IgD-negative memory B cell (primary cell): ENCODE data around the gene PHF21B. TPM values are rescaled to one million over a fixed set of nuclear protein-coding genes. Genes with fewer than 3 reads are reported as not detected.
A peak's percentile ranks its signal among the peaks of the same experiment; 100 is the strongest.

ENCODE experiments used
- H3K27ac Mint-ChIP-seq, 3 donors: one replicate each; pipeline ENCODE4 v1.8.0; 2020 to 2022; ENCODE audit warnings: mild to moderate bottlenecking in 3 of 3, mixed read lengths in 3 of 3, moderate library complexity in 1 of 3
- H3K27me3 Mint-ChIP-seq: one replicate; pipeline ENCODE4 v1.8.0; 2021; ENCODE audit warnings: mixed read lengths
- H3K36me3 Mint-ChIP-seq: one replicate; pipeline ENCODE4 v1.8.0; 2020; ENCODE audit warnings: mild to moderate bottlenecking, mixed read lengths
- H3K4me1 Mint-ChIP-seq, 3 donors: one replicate each; pipeline ENCODE4 v1.8.0; 2020 to 2022; ENCODE audit warnings: mixed read lengths in 3 of 3, mild to moderate bottlenecking in 1 of 3
- H3K4me3 Mint-ChIP-seq, 4 donors: one replicate each; pipeline ENCODE4 v1.8.0; 2020 to 2022; ENCODE audit warnings: mild to moderate bottlenecking in 4 of 4, mixed read lengths in 4 of 4, moderate library complexity in 3 of 4
- H3K9me3 Mint-ChIP-seq, 3 donors: one replicate each; pipeline ENCODE4 v1.8.0; 2020 to 2021; ENCODE audit warnings: mixed read lengths in 3 of 3, mild to moderate bottlenecking in 1 of 3
- polyA plus RNA-seq: library from polyadenylated mRNA; unstranded; fragments of 300-500 nt; fragmentation: Illumina TruSeq; gene quantifications from one replicate; pipeline ENCODE4 v1.2.3, GENCODE V29; 2021

PHF21B gene
- polyA plus RNA-seq, 1 donor from 2014 or later = not detected

DNA sequence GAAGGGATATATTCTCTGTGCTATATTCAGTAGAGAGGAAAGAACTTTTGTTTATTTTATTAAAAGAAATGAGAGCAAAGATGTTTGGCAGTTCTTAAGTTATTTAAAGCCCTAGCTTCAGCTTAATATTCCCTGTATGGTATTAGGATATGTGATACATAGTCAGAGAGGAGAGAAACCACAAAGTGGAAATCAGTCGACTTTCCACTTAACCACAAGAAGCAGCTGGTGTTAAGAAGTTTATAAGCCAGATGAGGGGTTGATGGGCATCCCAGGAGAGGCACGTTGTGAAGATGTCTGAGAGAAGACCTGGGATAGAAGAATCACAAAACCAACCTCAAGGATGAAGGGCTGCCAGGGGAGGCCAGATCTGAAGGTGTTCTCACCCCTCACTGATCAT is 23.3 kb upstream of the PHF21B start:
- H3K9me3 Mint-ChIP-seq = no peaks in the 10 kb centered on the region
- H3K27ac Mint-ChIP-seq = no peak overlapping the region
- peaks cover 3% of the 10 kb centered on the region for H3K27me3 Mint-ChIP-seq
- no peak overlapping the region for H3K4me3 Mint-ChIP-seq
- H3K4me1 Mint-ChIP-seq = no peaks in the 10 kb centered on the region
- H3K36me3 Mint-ChIP-seq = peaks cover 1% of the 10 kb centered on the region

DNA sequence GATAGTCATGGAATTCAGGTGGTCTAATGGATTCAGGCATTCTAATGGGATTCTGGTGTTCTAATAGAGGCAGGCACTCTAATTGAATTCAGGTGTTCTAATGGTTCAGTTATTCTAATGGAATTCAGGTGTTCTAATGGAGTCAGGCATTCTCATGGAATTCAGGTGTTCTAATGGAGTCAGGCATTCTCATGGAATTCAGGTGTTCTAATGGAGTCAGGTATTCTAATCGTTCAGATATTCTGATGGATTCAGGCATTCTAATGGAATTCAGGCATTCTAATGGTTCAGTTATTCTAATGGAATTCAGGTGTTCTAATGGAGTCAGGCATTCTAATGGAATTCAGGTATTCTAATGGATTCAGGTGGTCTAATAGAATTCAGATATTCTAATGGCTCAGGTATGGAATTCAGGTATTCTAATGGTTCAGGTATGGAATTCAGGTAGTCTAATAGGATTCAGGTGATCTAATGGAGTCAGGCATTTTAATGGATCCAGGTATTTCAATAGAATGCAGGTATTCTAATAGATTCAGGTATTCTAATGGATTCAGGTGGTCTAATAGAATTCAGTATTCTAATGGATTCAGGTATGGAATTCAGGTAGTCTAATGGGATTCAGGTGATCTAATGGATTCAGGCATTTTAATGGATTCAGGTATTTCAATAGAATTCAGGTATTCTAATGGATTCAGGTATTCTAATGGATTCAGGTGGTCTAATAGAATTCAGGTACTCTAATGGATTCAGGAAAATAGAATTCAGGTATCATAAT is 22.0 kb upstream of the PHF21B start:
- Mint-ChIP-seq H3K9me3 (no peaks in the 10 kb centered on the region), H3K4me1 (no peaks in the 10 kb centered on the region), H3K4me3 (no peak overlapping the region), H3K27ac (no peak overlapping the region), H3K36me3 (peaks cover 1% of the 10 kb centered on the region), H3K27me3 (peaks cover 3% of the 10 kb centered on the region)

DNA sequence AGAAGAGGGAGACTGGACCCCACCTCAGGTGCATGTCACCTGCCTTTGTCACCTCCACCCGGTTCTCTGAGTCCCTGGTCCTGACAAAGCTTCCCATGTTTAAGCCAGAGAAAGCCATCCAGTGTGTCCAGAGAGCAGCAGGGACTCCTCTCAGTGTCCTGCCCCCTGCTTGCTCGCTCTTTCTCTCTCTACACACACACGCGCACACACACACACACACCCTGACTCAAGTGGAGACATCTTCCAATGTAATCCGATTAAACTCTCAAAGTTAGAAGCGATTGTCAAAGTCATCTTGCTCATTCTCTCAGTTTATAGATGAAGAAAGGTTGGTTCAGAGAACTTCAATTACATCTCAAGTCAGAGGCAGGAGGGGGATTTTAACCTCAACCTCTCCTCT is 19.7 kb upstream of the PHF21B start:
- H3K9me3 Mint-ChIP-seq = no peaks in the 10 kb centered on the region
- no peak overlapping the region for H3K4me3 Mint-ChIP-seq
- no peaks in the 10 kb centered on the region for H3K27me3 Mint-ChIP-seq
- H3K36me3 Mint-ChIP-seq = peaks cover 1% of the 10 kb centered on the region
- H3K4me1 Mint-ChIP-seq = no peaks in the 10 kb centered on the region
- H3K27ac Mint-ChIP-seq = peak overlapping the region in 1 of 3 donors; percentile 21

DNA sequence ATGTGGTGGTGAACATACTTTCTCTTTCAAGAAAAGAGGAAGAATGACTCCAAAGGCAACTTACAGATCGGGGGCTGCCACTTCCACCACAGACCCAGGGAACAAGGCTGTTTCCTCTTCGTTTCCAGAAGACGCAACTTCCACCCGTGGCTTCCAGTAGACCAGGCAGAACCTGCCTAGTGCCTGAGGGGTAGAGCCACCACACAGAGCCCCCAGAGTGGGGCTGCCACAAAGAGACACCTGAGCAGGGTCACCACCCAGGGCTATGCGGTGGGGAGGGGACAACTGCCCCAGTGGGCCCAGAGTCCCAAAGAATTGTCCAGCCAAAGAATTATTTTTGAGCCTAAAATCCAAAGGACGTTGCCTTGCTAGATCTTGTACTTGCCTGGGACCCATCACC is 16.7 kb upstream of the PHF21B start:
- no peaks in the 10 kb centered on the region for H3K9me3 Mint-ChIP-seq
- no peak overlapping the region for H3K27ac Mint-ChIP-seq
- H3K36me3 Mint-ChIP-seq = peaks cover 1% of the 10 kb centered on the region
- H3K27me3 Mint-ChIP-seq = peaks cover 12% of the 10 kb centered on the region
- H3K4me3 Mint-ChIP-seq = no peak overlapping the region
- H3K4me1 Mint-ChIP-seq = no peaks in the 10 kb centered on the region

DNA sequence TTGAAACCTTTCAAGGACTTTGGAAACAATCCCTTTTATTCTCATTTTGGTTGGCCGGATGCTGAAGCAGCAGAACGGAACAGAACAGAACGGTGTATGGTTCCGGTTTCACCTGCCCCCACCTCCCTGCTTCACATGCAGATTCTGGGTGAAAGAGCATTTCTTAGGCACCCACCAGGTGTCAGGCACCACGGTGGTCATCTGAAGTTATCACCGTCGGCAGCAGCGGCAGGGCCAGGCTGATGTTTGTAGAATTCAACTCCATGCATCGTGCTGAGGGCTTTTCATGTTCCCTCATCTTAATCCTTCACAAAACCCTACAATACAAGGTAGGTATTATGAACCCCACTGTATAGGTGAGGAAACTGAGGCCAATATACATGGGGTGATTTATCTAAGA is 13.6 kb upstream of the PHF21B start:
- peaks cover 12% of the 10 kb centered on the region for H3K27me3 Mint-ChIP-seq
- H3K27ac Mint-ChIP-seq = peak overlapping the region in 1 of 3 donors; percentile 72
- no peaks in the 10 kb centered on the region for H3K4me1 Mint-ChIP-seq
- no peaks in the 10 kb centered on the region for H3K36me3 Mint-ChIP-seq
- H3K4me3 Mint-ChIP-seq = peak overlapping the region in 1 of 4 donors; percentile 23
- H3K9me3 Mint-ChIP-seq = no peaks in the 10 kb centered on the region

DNA sequence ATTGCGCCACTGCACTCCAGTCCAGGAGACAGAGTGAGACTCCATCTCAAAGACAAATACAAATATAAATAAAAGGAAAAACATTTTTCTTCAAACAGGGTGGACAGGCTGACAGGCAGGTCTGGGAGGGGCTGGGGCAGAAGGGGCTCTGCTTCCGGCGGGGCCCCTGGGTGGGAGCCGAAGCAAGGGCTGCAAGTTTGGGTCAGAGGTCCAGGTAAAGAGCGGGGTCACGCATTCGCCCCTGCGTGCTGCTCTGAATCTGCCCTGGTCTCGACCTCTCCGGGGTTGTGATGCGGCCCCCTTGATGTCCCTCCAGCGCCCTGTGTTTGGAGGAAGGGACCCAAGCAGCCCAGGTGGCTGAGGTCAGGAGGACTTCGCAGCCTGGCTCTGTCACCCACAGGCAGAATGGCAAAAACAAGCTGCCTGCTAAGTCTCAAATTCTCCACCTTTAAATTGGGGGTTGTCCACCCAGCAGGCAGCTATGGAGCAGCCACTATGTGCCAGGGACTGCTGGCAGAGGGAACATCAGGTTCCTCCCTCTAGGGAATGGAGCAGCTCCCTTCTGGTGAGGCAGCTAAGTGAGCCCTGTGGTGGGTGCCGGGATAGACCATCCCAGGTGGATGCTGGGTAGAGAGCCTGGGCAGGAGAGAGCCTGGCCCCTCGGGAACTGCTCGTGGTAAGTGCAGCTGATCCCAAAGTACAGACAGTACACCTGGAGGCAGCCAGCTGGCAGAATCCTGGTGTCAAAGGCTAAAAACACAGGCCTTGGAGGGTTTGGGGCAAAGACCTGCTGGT is 10.3 kb upstream of the PHF21B start:
- no peaks in the 10 kb centered on the region for H3K9me3 Mint-ChIP-seq
- H3K27me3 Mint-ChIP-seq = peaks cover 17% of the 10 kb centered on the region
- no peak overlapping the region for H3K27ac Mint-ChIP-seq

DNA sequence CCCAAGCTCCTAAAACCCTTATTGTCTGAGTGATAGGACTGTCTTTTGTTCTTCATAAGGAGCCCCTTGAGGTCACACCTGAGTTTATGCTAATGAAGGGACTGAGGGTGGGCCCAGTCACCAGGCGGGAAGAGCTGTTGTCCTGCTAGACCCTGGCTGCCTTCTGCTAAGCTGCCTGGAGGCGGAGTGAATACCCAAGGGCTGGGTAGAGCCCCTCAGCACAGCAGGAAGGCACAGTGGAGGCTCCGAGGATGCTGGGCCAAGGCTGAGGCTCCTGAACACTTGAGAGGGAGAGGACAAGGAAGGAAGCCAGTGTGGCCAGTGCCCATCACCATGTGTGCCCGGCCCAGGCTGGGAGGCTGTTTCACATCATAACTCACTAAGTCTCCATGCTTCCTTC is 4.8 kb upstream of the PHF21B start:
- H3K27ac Mint-ChIP-seq = no peak overlapping the region
- H3K4me1 Mint-ChIP-seq = peaks cover 6% of the 10 kb centered on the region in 3 donors
- no peaks in the 10 kb centered on the region for H3K9me3 Mint-ChIP-seq
- peaks cover 35% of the 10 kb centered on the region for H3K27me3 Mint-ChIP-seq
- H3K4me3 Mint-ChIP-seq = no peak overlapping the region
- H3K36me3 Mint-ChIP-seq = no peaks in the 10 kb centered on the region

More for the DNA sequence above, 10.3 kb upstream of the PHF21B start:
- Mint-ChIP-seq H3K4me1 (no peaks in the 10 kb centered on the region), H3K36me3 (no peaks in the 10 kb centered on the region), H3K4me3 (no peak overlapping the region)

DNA sequence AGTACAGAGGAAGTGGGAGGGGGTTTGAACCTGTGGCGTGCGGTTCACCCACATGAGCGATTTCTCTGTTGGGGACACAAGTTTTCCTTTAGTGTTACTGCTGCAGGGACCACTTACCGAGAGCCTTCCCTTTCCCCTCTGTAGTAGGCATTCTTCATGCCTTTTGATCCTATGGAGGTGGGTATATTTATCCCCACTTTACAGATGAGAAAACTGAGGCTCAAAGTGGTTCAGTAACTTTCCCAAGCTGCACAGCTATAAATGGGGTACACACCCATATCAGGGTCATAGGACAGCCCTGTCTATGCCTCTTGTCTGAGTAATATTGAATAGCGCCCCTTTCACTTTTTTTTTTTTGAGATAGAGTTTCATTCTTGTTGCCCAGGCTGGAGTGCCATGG is 3.3 kb upstream of the PHF21B start:
- H3K4me1 Mint-ChIP-seq = peaks cover 6% of the 10 kb centered on the region in 3 donors
- peaks cover 34% of the 10 kb centered on the region for H3K27me3 Mint-ChIP-seq
- H3K9me3 Mint-ChIP-seq = no peaks in the 10 kb centered on the region
- H3K27ac Mint-ChIP-seq = no peak overlapping the region
- no peaks in the 10 kb centered on the region for H3K36me3 Mint-ChIP-seq
- no peak overlapping the region for H3K4me3 Mint-ChIP-seq

DNA sequence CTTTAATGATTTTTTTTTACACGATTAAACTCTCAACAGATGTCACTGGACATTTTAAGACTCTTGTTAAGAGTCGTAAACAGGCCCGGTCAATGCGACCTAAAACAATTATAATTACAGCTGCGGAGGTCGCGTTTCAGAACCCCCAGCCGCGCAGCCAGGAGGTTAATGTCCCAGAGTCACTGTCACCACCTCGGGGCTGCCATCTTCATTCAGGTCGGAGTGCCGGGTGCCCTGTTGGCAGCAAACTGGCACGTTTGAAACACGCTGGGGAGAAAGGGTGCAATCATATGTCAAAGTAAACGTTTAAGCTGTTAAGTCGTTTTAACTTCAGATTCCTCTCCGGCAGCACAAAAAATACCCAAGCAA is 711 bp upstream of the PHF21B start:
- no peaks in the 10 kb centered on the region for H3K36me3 Mint-ChIP-seq
- no peaks in the 10 kb centered on the region for H3K9me3 Mint-ChIP-seq
- H3K4me1 Mint-ChIP-seq = peaks cover 6 to 12% (median 10%) of the 10 kb centered on the region in 3 donors
- H3K27ac Mint-ChIP-seq = no peak overlapping the region
- H3K27me3 Mint-ChIP-seq = peaks cover 43% of the 10 kb centered on the region
- peak overlapping the region; percentile 53 to 97 (median 80) for H3K4me3 Mint-ChIP-seq

DNA sequence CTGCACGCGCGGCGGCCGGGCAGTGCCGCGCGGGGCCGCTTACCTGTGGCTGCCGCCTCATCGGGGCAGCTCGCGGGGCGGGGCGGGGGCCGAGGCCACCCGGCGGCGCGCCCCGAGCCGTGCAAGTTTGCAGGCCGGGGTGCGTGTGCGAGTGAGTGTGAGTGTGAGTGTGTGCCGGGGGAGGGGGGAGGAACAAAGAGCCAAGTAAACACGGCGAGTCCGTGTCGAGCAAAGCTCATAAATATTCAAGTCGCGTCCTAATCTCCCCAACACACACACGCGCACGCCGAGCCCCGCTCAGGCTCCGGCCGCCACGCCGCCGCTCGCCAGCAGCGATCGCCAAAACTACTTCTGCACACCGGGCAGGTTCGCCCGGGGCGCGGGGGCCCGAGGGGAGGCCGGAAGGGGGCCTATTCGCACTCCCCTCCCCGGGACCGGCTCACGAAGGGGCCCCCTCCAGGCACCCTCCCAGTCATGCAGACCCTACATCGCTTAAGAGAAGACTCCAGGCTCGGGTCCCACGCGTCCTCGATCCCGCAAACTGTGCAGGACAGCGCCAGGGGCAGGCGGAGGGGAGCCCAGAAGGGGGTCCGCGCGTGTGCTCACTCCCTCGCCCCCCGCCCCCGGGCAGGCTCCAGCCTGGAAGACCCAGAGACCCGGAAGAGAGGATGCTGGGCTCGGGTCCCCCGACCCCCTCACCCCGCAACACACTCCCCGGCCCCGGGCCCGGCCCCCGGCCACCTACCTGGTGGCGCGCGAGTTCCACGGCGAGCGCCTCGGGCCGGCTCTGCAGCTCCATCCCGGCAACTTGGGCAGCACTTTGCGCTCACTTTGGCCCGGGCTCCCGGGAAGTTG is 827 bp downstream of the PHF21B start:
- Mint-ChIP-seq H3K4me3 (peak overlapping the region in 2 of 4 donors; percentile 21 to 32), H3K4me1 (peaks cover 6 to 12% (median 10%) of the 10 kb centered on the region in 3 donors), H3K27me3 (peaks cover 48% of the 10 kb centered on the region), H3K27ac (no peak overlapping the region), H3K36me3 (no peaks in the 10 kb centered on the region), H3K9me3 (no peaks in the 10 kb centered on the region)

DNA sequence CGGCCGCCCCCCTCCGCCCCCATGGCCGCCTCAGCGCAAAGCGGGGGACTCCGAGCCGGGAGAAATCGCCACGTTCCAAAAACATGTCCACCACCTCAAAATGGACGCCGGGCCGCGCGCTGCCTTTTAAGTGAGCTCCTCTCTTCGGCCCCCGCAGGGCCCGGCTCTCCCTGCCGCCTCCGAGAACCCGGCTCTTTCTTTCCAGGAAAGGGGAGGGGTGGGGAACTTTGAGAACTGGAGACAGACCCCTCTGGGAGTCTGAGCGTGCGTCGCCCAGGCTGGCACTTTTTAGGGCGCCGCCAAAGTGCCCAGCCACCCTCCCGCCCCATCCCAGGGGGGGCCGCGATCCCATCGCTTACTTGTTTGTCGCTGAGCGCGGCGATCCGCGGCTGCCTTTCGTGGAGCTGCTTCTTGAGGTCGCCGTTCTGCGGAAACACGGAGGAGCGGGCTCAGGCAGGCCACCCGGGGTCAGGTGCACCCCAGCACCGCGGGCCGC is 1.6 kb downstream of the PHF21B start:
- Mint-ChIP-seq H3K4me3 (peak overlapping the region in 1 of 4 donors; percentile 37), H3K27me3 (peaks cover 50% of the 10 kb centered on the region), H3K27ac (no peak overlapping the region), H3K36me3 (no peaks in the 10 kb centered on the region), H3K9me3 (no peaks in the 10 kb centered on the region), H3K4me1 (peaks cover 6 to 12% (median 10%) of the 10 kb centered on the region in 3 donors)

DNA sequence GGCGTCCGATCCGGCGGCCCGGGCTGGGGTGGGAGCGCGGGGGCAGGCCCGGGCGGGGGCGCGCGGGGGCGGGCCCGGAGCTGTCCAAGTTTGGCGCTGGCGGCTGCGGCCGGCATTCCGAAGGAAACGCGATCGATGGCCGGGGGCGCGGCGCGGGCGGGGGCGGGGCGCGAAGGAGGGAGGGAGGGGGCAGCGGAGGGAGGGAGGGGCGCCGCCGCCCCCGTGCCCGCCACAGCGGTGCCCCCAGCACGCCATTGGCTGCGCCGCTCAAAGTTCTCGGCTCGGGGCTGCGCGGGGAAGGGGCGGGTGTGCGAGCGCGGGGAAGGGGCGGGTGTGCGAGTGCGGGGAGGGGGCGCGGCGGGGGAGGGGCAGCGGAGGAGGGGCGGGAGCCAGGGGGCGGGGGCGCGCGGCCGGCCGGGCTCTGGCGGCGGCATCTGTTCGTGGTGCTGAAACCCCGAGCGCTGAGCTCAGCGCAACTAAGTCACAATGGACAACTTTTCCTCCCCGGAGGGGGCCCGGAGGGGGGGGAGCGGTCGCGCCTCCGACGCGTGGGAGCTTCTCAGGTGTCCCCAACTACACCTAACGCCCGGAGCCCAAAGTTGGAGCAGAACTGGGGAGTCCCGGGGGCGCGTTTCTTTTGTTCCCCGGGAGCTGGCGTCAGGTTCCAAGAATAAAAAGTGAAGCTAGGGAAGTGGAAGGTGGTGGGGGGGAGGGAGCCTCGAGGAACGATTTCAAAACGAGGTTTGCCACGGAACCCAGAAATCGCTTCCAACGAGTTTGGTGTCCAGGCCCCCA is 2.2 kb downstream of the PHF21B start:
- H3K9me3 Mint-ChIP-seq = peaks cover 0 to 2% (median 2%) of the 10 kb centered on the region in 3 donors
- peaks cover 6 to 12% (median 10%) of the 10 kb centered on the region in 3 donors for H3K4me1 Mint-ChIP-seq
- peaks cover 51% of the 10 kb centered on the region for H3K27me3 Mint-ChIP-seq
- H3K4me3 Mint-ChIP-seq = no peak overlapping the region
- H3K27ac Mint-ChIP-seq = no peak overlapping the region
- H3K36me3 Mint-ChIP-seq = no peaks in the 10 kb centered on the region

DNA sequence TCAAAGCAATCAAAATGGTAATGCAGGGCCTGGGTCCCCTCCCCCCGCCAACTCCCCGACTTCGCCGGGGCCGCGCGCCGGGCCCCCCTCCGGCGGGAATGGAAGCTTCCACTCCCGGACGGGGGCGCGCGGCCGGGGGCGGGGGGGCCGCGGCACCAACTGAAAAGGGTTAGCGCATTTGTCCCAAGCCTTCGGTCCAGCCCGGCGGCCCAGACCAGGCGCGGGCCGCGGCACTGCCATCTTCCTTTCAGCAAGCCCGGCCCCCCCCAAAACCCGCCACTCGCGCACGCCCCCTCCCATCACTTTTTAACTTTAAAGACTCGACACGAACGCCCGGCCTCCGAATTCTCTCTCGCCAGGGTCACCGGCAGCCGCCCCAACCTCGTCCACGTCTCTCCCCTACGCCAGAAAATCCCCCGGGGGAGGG is 2.8 kb downstream of the PHF21B start:
- Mint-ChIP-seq H3K36me3 (no peaks in the 10 kb centered on the region), H3K27me3 (peaks cover 45% of the 10 kb centered on the region), H3K27ac (no peak overlapping the region), H3K9me3 (peaks cover 0 to 5% (median 2%) of the 10 kb centered on the region in 3 donors), H3K4me1 (peaks cover 6 to 12% (median 10%) of the 10 kb centered on the region in 3 donors), H3K4me3 (peak overlapping the region in 2 of 4 donors; percentile 68 to 74)
